ENCODE measurements around the gene ALG12. TPM values are rescaled to one million over a fixed set of nuclear protein-coding genes. Genes with fewer than 3 reads are reported as not detected.

The ALG12 gene
- total and polyA plus RNA-seq, 8 donors = 2.3 to 30.7 (median 9.0) TPM

GRCh38 chr22:49911881-49912625, 6.2 kb downstream of the ALG12 start:
- Histone ChIP-seq H3K27me3 (no peaks in the 10 kb centered on the region), H3K4me3 (no peak overlapping the region), H3K36me3 (peaks cover 36 to 83% (median 78%) of the 10 kb centered on the region in 4 donors), H3K9me3 (no peaks in the 10 kb centered on the region), H3K27ac (no peak overlapping the region), H3K4me1 (peaks cover 2 to 7% (median 6%) of the 10 kb centered on the region in 4 donors)
- TF ChIP-seq EP300 (IDR thresholded peaks at IDR 0.05) (no peak), POLR2AphosphoS5 (IDR thresholded peaks at IDR 0.05) (no peak), CTCF (IDR thresholded peaks at IDR 0.05) (no peak), POLR2A (IDR thresholded peaks at IDR 0.05) (no peak)
- DNase-seq = no peak
- intact Hi-C loops (cut with DNase I; ENCODE audit: low total_unique reads) = no loop called here
- WGBS, 5 donors = 95 to 97% (median 96%) methylated on average over 28 to 30 of the region's 30 CpGs

GRCh38 chr22:49910229-49911155, 7.7 kb downstream of the ALG12 start:
- TF ChIP-seq CTCF (IDR thresholded peaks at IDR 0.05) (no peak), EP300 (IDR thresholded peaks at IDR 0.05) (no peak), POLR2AphosphoS5 (IDR thresholded peaks at IDR 0.05) (no peak), POLR2A (IDR thresholded peaks at IDR 0.05) (no peak)
- H3K4me3 ChIP-seq = no peak overlapping the region
- no peak for DNase-seq
- WGBS, 5 donors = 91 to 94% (median 93%) methylated on average over 19 to 27 of the region's 27 CpGs
- H3K27ac ChIP-seq = no peak overlapping the region
- no peaks in the 10 kb centered on the region for H3K27me3 ChIP-seq
- peaks cover 36 to 98% (median 94%) of the 10 kb centered on the region in 4 donors for H3K36me3 ChIP-seq
- intact Hi-C loops (cut with DNase I; ENCODE audit: low total_unique reads) = no loop called here
- no peaks in the 10 kb centered on the region for H3K9me3 ChIP-seq
- H3K4me1 ChIP-seq = no peaks in the 10 kb centered on the region

GRCh38 chr22:49909476-49910205, 8.6 kb downstream of the ALG12 start:
- H3K27ac ChIP-seq = no peak overlapping the region
- H3K9me3 ChIP-seq = no peaks in the 10 kb centered on the region
- intact Hi-C loops (cut with DNase I; ENCODE audit: low total_unique reads) = no loop called here
- WGBS, 5 donors = 94 to 96% (median 95%) methylated on average over 21 to 23 of the region's 23 CpGs
- no peak for DNase-seq
- no peaks in the 10 kb centered on the region for H3K27me3 ChIP-seq
- no peak overlapping the region for H3K4me3 ChIP-seq
- TF ChIP-seq POLR2A (IDR thresholded peaks at IDR 0.05) (no peak), EP300 (IDR thresholded peaks at IDR 0.05) (no peak), POLR2AphosphoS5 (IDR thresholded peaks at IDR 0.05) (no peak), CTCF (IDR thresholded peaks at IDR 0.05) (no peak)
- no peaks in the 10 kb centered on the region for H3K4me1 ChIP-seq
- H3K36me3 ChIP-seq = peaks cover 36 to 100% (median 99%) of the 10 kb centered on the region in 4 donors

- H3K4me1 ChIP-seq = no peaks in the 10 kb centered on the region
- no peak overlapping the region for H3K4me3 ChIP-seq
- no peaks in the 10 kb centered on the region for H3K9me3 ChIP-seq
- no peak overlapping the region for H3K27ac ChIP-seq
- no peak for DNase-seq
- TF ChIP-seq CTCF (IDR thresholded peaks at IDR 0.05) (no peak), POLR2A (IDR thresholded peaks at IDR 0.05) (no peak), EP300 (IDR thresholded peaks at IDR 0.05) (no peak), POLR2AphosphoS5 (IDR thresholded peaks at IDR 0.05) (no peak)
- 94 to 96% (median 95%) methylated on average over 19 of the region's 19 CpGs for WGBS, 5 donors
- peaks cover 39 to 100% (median 99%) of the 10 kb centered on the region in 4 donors for H3K36me3 ChIP-seq
- H3K27me3 ChIP-seq = no peaks in the 10 kb centered on the region
- intact Hi-C loops (cut with DNase I; ENCODE audit: low total_unique reads) = no loop called here
These were observed 10.4 kb downstream of the ALG12 start for GRCh38 chr22:49907807-49908206.

All from stomach (tissue), 9 donors.